Transverse colon (tissue), 4 donors: Measurements from ENCODE around the gene PKP1. TPM values are rescaled to one million over a fixed set of nuclear protein-coding genes. Genes with fewer than 3 reads are reported as not detected.

Source experiments
- DNase-seq: peaks from one replicate; pipeline ENCODE4 v3.0.0-alpha.2; 2019
- H3K27ac ChIP-seq, 4 donors: fragments of 200-600 bp; sonication (generic); 2 replicates each; pipeline ENCODE4 v1.5.1; 2016 to 2018; ENCODE audit warnings: inconsistent platforms in 4 of 4
- H3K27me3 ChIP-seq: fragments of 200-600 bp; sonication (generic); 2 replicates; pipeline ENCODE4 v1.5.1; 2017; ENCODE audit warnings: inconsistent platforms
- H3K36me3 ChIP-seq, 4 donors: fragments of 200-600 bp; sonication (generic); 2 replicates each; pipeline ENCODE4 v1.5.1; 2017 to 2019; ENCODE audit warnings: inconsistent platforms in 4 of 4
- H3K4me1 ChIP-seq, 4 donors: fragments of 200-600 bp; sonication (generic); 2 replicates each; pipeline ENCODE4 v1.5.1; 2017 to 2020; ENCODE audit warnings: inconsistent platforms in 4 of 4
- H3K4me3 ChIP-seq, 4 donors: fragments of 200-600 bp; sonication (generic); 1 replicate in 1 of 4; 2 replicates in 3 of 4; pipeline versions ENCODE4 v1.5.1 to v1.6.1; 2017 to 2019; ENCODE audit warnings: inconsistent platforms in 4 of 4
- H3K9me3 ChIP-seq, 2 donors: fragments of 200-600 bp; sonication (generic); 2 replicates each; pipeline ENCODE4 v1.5.1; 2017 to 2019; ENCODE audit warnings: inconsistent platforms in 2 of 2
- CTCF ChIP-seq, 5 experiments: fragments of 200-600 bp in 3 of 5; fragments of 450-650 bp in 2 of 5; sonication (generic) in 3 of 5; IDR thresholded peaks; 1 replicate in 2 of 5; 2 replicates in 3 of 5; pipeline ENCODE4 v1.5.1; 2016 to 2017; ENCODE audit warnings: antibody characterized with exemption in 5 of 5, inconsistent platforms in 3 of 5, mild to moderate bottlenecking in 2 of 5, moderate library complexity in 1 of 5
- EP300 ChIP-seq: sonication (generic); formaldehyde crosslinking; IDR thresholded peaks from one replicate; pipeline ENCODE4 v1.6.1; 2017; ENCODE audit warnings: antibody characterized with exemption, low read depth
- POLR2A ChIP-seq: fragments of 450-650 bp; IDR thresholded peaks from one replicate; pipeline ENCODE4 v1.6.1; 2016; ENCODE audit warnings: antibody characterized with exemption, mild to moderate bottlenecking, moderate library complexity
- POLR2AphosphoS5 ChIP-seq, 3 donors: sonication (generic); formaldehyde crosslinking; IDR thresholded peaks; one replicate each; pipeline ENCODE4 v1.6.1; 2016; ENCODE audit warnings: antibody characterized with exemption in 3 of 3
- WGBS, 2 donors: methylation state at CpG; one replicate each; pipeline ENCODE4 v1.1.5; 2018; ENCODE audit warnings: low coverage in 1 of 2; 5-methylcytosine and 5-hydroxymethylcytosine counted together
- in situ Hi-C, 4 donors: fragments of 200-750 bp; cut with MboI; loops; one replicate each; pipeline versions ENCODE4 v1.15.0 to v1.15.1; 2017; ENCODE audit warnings: low sequenced_read_pairs in 3 of 4, low pct_ligation_motif_present in 1 of 4, low pct_unique_long_range_greater_than_20kb in 1 of 4
- intact Hi-C: fragments of 100-400 bp; cut with DNase I; formaldehyde crosslinking; loops from one replicate; pipeline ENCODE4 v1.15.1; 2023; ENCODE audit warnings: low total_unique reads
- total RNA-seq, 4 donors: library from RNA; depleted of rRNA; stranded (reverse); fragments of >200 nt; gene quantifications; one replicate each; pipeline ENCODE4 v1.1.0, GENCODE V29; 2016

The PKP1 gene
- total RNA-seq, 4 donors from 2014 or later, result 0.14 to 0.32 TPM; not detected in 2

- Histone ChIP-seq H3K4me3 (no peak overlapping the region), H3K27me3 (peaks cover 19% of the 10 kb centered on the region), H3K36me3 (no peaks in the 10 kb centered on the region), H3K9me3 (no peaks in the 10 kb centered on the region), H3K27ac (no peak overlapping the region), H3K4me1 (peaks cover 6 to 14% (median 10%) of the 10 kb centered on the region in 4 donors)
- intact Hi-C loops, result no loop called here
- in situ Hi-C loops, result loop anchor here in 3 of 4 donors (10.0 to 25.0 kb wide), 2 partner anchors 93 to 100 kb away; no protein-coding TSS in a partner anchor
- TF ChIP-seq POLR2A (no peak), EP300 (no peak), POLR2AphosphoS5 (IDR thresholded peaks at IDR 0.05) (no peak), CTCF (IDR thresholded peaks at IDR 0.05) (no peak)
- no peak for DNase-seq
- WGBS, 2 donors, result 86% methylated on average over 8 of the region's 8 CpGs; no CpG with 5 or more reads in 1 of the 2 donors
Observed at GRCh38 chr1:201261771-201262547, 21.3 kb upstream of the PKP1 start.

- WGBS, 2 donors, result 93 to 94% methylated on average over 4 to 7 of the region's 7 CpGs
- intact Hi-C loops (no loop called here), in situ Hi-C loops (loop anchor here in 3 of 4 donors (10.0 to 25.0 kb wide), 2 partner anchors 92 to 99 kb away; no protein-coding TSS in a partner anchor)
- no peak for DNase-seq
- Histone ChIP-seq H3K27ac (no peak overlapping the region), H3K27me3 (peaks cover 19% of the 10 kb centered on the region), H3K4me3 (no peak overlapping the region), H3K36me3 (no peaks in the 10 kb centered on the region), H3K4me1 (peaks cover 6 to 14% (median 10%) of the 10 kb centered on the region in 4 donors), H3K9me3 (no peaks in the 10 kb centered on the region)
- no peak for TF ChIP-seq EP300
- TF ChIP-seq CTCF (IDR thresholded peaks at IDR 0.05), result no peak
- no peak for TF ChIP-seq POLR2A
- no peak for TF ChIP-seq POLR2AphosphoS5 (IDR thresholded peaks at IDR 0.05)
Observed at GRCh38 chr1:201262963-201263608, 20.2 kb upstream of the PKP1 start.

GRCh38 chr1:201264072-201264471 is 19.2 kb upstream of the PKP1 start:
- WGBS, 2 donors, result 91 to 100% methylated on average over 1 to 6 of the region's 6 CpGs
- in situ Hi-C loops, result loop anchor here in 3 of 4 donors (10.0 to 25.0 kb wide), 2 partner anchors 91 to 98 kb away; no protein-coding TSS in a partner anchor
- no peak overlapping the region for H3K4me3 ChIP-seq
- no peaks in the 10 kb centered on the region for H3K9me3 ChIP-seq
- DNase-seq, result no peak
- no peaks in the 10 kb centered on the region for H3K36me3 ChIP-seq
- no peak overlapping the region for H3K27ac ChIP-seq
- intact Hi-C loops, result no loop called here
- peaks cover 19% of the 10 kb centered on the region for H3K27me3 ChIP-seq
- TF ChIP-seq CTCF (IDR thresholded peaks at IDR 0.05) (no peak), POLR2A (no peak), EP300 (no peak), POLR2AphosphoS5 (IDR thresholded peaks at IDR 0.05) (no peak)
- peaks cover 6 to 14% (median 10%) of the 10 kb centered on the region in 4 donors for H3K4me1 ChIP-seq

GRCh38 chr1:201264554-201264953 is 18.8 kb upstream of the PKP1 start:
- H3K27ac ChIP-seq, result no peak overlapping the region
- no peak overlapping the region for H3K4me3 ChIP-seq
- peaks cover 15% of the 10 kb centered on the region for H3K27me3 ChIP-seq
- TF ChIP-seq POLR2A (no peak), EP300 (no peak), CTCF (IDR thresholded peaks at IDR 0.05) (no peak), POLR2AphosphoS5 (IDR thresholded peaks at IDR 0.05) (no peak)
- peaks cover 6 to 12% (median 8%) of the 10 kb centered on the region in 4 donors for H3K4me1 ChIP-seq
- DNase-seq, result no peak
- WGBS, 2 donors, result 77 to 84% methylated on average over 4 of the region's 4 CpGs
- no peaks in the 10 kb centered on the region for H3K9me3 ChIP-seq
- in situ Hi-C loops (loop anchor here in 3 of 4 donors (10.0 to 25.0 kb wide), 2 partner anchors 90 to 98 kb away; no protein-coding TSS in a partner anchor), intact Hi-C loops (no loop called here)
- no peaks in the 10 kb centered on the region for H3K36me3 ChIP-seq
